ENCODE measurements around the gene TSPAN17. TPM values are rescaled to one million over a fixed set of nuclear protein-coding genes. Genes with fewer than 3 reads are reported as not detected.
"Not testable (repeated sequence)": the region's sequence is repeated elsewhere in the genome, so short reads cannot be mapped to it uniquely, and the experiment has no call there.

TSPAN17 gene
- 48.0 and 49.6 TPM in 2 replicates for total RNA-seq (2014; rRNA removed; shearing (Covaris generic))

- peak; percentile 99 for DNase-seq (ENCODE audit: low spot score)
These were observed at the start of gene TSPAN17 for GRCh38 chr5:176647030-176647842. TSS of gene TSPAN17 (plus strand) at chr5:176647484. CDS start at chr5:176647616, 132 bp downstream.

DNA sequence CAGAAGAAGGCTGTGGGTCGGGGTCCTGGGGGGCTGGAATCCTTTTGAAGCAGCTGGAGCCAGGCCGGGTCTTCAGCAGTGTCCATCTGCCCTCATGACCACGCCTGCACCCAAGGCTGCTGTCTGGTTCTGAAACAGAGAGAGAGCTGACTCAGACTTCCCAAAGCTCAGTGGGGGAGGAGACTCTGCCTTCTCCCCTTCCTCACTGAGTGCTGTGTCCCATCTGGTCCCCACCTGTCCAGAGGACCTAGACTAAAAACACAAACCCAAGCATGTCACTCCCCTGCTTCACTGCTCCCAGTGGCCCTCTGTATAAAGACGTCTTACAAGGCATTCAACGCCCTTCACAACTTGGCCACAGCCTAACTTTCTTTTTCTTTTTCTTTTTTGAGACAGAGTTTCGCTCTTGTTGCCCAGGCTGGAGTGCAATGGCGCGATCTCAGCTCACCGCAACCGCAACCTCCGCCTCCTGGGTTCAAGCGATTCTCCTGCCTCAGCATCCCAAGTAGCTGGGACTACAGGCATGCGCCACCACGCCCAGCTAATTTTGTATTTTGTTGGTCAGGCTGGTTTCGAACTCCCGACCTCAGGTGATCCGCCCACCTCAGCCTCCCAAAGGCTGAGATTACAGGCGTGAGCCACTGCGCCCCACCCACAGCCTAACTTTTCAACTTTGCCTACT lies 47.4 kb upstream of the TSPAN17 start:
- DNase-seq (ENCODE audit: low spot score): not testable (repeated sequence)

- no peak for DNase-seq (ENCODE audit: low spot score)
These were observed 45.3 kb upstream of the TSPAN17 start for GRCh38 chr5:176601901-176602482.

DNA sequence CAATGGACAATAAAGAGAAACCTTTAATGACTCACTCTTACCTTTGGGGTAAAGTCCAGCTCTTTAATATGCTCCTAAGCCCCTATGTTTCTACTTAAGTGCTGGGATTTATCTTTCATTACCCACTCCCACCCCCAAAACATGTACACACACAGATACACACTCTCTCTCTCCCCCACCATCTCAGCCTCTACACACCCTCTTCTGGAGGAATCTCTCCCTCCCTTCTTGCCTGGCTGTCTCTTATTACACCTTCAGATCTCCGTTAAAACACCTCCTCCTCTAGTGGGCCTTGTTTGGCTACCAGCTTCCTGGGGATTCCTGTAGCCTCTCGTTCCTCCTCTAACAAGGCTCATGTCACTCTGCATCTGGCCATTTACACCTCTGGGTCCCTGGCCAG lies 44.2 kb upstream of the TSPAN17 start:
- DNase-seq (ENCODE audit: low spot score): no peak

- DNase-seq (ENCODE audit: low spot score): no peak
These were observed 41.3 kb upstream of the TSPAN17 start for GRCh38 chr5:176606032-176606431.

DNA sequence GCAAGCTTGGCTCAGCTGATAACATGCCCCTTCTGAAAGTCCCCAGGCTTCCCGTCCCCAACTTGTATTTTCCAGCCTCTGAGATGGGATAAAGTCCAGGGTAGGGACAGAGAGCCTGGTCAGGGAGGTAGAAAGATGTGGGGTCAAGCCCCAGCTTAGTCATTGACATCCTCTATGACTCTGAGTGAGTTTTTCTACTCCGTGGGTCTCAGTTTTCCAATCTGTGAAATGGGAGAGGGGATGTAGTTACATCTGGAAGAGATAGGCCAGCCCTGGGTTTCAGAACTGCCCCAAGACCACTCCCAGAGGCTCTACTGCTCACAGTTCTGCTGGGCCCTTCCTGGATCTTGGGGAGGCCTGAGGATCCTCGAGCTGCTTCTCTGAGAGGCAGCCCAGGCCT lies 40.4 kb upstream of the TSPAN17 start:
- DNase-seq (ENCODE audit: low spot score): no peak

DNA sequence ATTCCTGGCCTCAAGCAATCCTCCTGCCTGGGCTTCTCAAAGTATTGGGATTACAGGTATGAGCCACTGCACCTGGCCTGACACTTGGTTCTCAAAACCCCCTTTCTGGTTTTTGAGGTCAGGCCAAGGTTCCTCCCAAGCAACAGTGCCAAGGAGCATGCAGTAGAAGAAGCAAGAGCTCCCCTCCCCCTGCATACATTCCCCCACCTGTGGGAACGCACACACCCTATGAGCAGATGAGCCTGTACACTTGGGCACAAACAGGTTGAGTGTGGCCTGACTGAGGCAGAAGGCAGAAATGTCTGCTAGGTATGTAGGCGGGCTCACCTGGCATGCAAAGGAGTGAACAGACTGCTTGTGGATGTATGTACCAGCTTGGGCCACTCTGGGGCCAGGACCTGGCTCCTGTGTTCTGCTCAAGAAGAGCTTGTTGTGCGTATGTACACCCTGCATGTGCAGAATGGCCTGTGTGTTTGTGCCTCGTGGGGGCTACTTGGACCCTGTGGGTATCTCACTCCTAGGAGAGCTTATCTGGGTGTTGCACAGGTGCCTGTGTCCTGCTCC lies 39.1 kb upstream of the TSPAN17 start:
- DNase-seq (ENCODE audit: low spot score): no peak

DNA sequence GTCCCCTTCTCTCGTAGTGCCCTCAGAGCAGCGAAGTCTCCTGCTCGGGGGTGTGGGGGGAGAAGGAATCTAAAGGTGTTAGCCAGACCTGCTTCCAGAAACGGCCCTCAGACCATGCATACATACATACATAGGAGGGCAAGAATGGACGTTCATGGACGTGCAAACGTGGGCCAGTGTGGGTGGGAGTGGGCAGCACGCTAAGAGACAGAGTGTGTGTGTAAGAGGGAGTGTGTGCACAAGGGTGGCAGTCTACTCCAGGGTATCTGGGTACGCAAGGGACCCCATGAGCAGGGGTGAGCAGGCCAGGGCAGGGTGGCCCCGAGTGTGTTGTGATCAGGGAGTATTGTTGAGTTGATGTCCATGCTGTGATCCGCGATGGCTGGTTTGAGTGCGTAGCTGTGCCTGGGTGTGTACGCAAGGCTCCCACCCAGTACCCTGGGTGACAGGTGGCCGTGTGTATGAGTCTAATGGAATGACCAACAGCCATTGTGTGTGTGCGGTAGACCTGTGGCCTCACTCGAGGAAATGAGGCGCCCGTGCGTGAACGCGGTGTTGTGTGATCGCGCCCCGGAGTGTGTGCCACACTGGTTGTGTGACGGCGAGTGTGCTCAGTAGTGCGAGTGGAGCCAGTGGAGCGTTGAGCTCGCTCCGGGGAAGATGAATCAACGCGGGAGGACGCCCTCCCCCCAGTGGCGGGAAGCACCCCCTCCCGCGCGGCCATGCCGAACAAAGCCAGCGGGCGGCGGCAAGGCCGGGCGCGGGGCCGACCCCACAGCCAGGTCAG lies 38.2 kb upstream of the TSPAN17 start:
- DNase-seq (ENCODE audit: low spot score): no peak

DNA sequence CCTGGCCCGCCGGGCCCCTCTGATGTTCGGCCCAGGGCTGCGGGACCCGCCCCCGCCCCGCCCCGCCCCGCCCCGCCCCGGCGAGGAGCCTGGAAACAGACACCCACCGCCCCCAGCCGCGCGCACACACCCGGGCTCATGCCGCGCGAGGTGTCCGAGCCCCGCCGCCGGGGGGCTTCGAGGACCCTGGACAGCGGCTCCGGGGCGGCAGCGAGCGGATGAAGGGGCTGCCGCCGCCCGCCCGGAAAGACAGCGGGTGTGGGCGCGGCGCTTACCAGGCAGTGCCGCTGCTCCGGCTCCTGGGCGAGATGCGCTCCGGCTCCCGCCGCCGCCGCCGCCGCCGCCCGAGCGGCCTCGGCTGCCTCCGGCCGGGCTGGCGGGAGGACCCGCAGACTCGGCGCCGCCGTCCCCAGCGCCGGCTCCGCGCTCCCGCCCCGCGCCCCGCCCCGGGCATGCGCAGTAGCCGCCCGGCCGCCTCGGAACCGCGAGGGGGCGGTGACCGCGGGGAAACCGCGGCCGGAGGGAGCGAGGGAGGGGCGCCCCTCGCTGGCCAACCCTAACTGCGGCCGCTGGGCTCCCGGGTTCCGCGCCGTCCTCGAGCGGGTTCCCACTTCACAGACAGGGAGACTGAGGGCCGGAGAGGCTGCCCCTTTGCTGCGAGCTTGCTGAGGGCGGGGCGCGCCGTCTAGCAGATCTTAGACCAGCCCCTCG lies 37.4 kb upstream of the TSPAN17 start, which contains the start of gene GPRIN1:
Gene GPRIN1 (minus strand): TSS at position 433 of the 711 bp plus-strand sequence. CDS start 10,322 bp downstream, outside the sequence.
- DNase-seq (ENCODE audit: low spot score): peak; percentile 59

GRCh38 chr5:176610435-176610773 lies 36.9 kb upstream of the TSPAN17 start:
- no peak for DNase-seq (ENCODE audit: low spot score)

DNA sequence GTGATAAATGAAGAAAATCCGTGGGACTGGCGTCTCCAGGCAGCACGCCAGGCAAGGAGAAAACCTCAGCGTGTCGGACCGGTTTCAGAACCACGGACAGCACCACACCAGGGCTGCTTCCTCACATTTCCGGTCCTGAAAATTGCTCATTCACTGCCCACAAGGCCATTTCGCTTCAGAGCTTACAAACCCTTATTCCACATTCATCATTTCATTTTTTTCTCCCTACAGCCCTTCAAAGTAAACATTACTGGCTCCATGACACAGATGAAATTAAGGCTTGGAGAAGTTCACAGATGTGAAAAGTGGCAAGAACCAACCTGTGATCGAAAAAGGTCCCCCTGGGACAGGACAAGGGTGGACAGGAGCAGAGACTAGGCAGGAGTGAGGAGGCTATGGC lies 35.8 kb upstream of the TSPAN17 start:
- peak; percentile 90 for DNase-seq (ENCODE audit: low spot score)

GRCh38 chr5:176612008-176612407 lies 35.3 kb upstream of the TSPAN17 start:
- no peak for DNase-seq (ENCODE audit: low spot score)

DNA sequence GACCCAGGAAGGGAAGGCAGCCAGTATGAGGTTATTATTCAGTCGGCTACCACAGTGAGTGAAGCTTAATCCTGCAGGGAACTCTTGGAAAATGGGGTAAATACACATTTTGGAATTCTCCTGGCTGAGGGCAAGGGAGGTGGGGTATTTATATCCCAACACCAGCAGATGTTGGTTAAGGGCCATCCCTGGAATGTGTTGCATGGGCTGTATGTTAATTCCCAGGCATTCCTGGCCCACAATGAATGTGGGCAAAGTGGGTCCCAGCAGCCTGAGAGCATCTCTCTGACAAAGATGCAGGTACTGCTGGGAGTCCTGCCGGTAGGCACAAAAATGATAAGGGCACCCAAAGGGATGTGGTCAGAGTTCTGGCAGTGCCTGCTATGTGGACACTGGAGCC lies 34.4 kb upstream of the TSPAN17 start:
- DNase-seq (ENCODE audit: low spot score): no peak

DNA sequence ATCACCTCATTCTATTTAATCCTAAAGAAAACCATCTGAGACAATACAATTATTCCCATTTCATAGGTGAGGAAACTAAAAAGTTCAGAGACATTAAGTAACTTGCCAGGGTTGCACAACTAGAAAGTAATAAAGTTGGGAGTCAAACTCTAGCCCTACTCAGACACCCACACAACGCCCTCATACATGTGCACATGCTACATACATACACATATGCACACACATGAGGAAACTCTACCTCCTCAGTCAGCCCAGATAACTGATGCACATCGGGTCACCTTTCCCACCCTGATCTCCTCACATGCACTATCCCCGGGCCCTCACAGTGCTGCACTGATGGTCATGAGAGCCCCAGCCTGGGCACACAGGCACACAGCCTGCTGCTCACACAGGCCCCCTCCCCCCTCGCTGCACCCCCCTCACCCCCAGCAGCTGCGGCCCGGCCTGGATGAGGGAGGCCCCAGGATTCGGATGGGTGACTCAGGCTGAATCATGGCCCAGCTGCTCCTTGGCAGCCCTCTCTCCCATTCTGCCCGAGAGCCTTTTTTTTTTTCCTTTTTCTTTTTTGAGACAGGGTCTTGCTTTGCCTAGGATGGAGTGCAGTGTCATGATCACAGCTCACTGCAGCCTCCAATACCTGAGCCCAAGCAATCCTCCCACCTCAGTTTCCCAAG lies 32.3 kb upstream of the TSPAN17 start:
- peak; percentile 69 for DNase-seq (ENCODE audit: low spot score)

DNA sequence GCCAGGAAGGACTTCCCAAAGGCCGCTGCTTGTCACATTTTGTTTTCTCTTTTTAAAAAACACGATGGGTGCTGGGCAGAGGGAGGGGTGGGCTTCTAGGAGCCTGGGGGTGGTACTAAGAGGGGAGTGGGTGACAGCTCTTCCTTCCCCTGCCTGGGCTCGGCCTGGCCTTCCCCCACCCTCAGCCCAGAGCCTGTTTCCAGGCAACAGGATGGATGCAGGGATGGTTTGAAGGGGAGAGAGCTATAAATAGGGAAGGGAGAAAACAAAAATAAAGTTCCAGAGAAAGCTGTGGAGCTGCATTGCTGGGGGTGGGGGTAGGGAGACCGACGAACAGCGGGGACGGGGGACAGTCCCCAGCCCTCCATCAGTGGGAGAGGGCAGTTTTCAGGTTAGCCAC lies 30.8 kb upstream of the TSPAN17 start:
- DNase-seq (ENCODE audit: low spot score): no peak

- no peak for DNase-seq (ENCODE audit: low spot score)
These were observed 28.5 kb upstream of the TSPAN17 start for GRCh38 chr5:176618783-176619182.

GRCh38 chr5:176619203-176619568 lies 28.1 kb upstream of the TSPAN17 start:
- DNase-seq (ENCODE audit: low spot score): peak; percentile 56

DNA sequence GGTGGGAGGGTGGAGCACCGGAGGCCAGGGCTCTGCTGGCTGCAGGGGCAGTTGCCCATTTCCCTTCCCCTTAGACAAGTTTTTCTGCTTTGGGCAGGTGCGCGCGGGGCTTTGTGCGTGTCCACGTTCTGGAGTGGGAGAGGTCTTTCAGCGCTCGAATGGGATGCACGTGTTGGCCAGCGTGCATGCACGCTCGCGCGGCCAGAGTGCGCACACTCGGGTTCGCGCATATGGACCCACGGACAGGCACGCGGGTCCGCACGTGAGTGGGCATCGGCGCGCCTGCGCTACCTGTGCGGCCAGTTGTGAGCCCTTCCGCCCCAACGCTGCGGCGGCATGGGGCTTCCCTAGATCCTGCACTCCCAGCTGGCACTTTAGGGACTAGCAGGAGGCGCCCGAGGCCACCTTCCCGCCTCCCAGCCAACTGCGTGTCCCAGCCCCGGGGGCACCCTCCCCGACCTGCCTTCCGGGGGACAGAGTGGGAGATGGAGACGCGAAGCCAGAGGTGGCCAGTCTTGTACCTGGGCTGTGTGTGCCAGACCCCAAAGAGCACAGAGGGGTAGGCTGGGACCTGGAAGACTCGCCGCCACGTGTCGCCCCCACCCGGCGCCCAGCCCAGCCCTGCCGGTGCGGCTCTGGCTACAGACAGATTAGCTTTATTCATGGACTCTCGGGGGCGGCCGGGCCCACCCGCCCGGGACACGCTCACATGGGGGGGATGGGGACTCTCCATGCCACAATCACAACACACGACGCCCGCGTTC lies 27.5 kb upstream of the TSPAN17 start:
- no peak for DNase-seq (ENCODE audit: low spot score)

- DNase-seq (ENCODE audit: low spot score): no peak
These were observed 26.8 kb upstream of the TSPAN17 start for GRCh38 chr5:176620333-176620981.
